ENCODE measurements around the gene EYS.

The EYS gene

DNA sequence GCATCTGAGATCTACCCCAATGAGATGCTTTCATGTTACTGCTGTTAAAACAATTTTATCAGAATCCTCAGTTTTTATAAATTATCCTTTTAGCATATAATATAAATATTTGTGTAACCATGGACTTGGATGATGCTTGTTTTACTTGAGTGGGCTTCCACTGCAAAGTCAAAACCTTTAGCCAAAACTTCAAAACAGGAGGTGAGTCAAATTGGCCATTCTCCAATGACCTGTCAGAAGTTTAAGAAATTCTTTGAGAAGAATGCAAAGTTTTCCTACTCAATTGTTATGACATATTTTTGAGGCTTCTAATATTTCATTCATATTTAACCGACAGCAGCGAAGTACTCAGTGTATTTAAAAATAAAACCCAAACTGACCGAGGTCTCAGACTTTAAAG is 507.9 kb downstream of the EYS start:
- no peak for DNase-seq

DNA sequence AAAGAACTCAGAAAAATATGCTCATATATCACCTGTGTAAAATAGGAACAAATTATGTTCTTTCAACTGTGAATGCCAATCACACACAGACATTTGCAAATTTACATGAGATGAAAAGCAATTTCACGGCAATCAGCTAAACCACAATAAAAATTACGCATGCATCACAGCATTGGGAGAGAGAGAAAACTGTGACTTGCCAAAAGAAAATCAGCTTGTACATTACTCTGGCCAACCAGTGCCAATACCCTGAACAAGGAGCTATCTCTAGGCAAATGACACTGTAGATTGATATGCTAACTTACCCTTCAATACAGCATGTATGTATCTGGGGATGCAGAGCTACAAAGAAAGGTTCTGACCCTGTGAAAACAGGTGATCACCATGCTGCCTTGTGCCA is 515.6 kb downstream of the EYS start:
- peak; percentile 35 to 87 for DNase-seq

DNA sequence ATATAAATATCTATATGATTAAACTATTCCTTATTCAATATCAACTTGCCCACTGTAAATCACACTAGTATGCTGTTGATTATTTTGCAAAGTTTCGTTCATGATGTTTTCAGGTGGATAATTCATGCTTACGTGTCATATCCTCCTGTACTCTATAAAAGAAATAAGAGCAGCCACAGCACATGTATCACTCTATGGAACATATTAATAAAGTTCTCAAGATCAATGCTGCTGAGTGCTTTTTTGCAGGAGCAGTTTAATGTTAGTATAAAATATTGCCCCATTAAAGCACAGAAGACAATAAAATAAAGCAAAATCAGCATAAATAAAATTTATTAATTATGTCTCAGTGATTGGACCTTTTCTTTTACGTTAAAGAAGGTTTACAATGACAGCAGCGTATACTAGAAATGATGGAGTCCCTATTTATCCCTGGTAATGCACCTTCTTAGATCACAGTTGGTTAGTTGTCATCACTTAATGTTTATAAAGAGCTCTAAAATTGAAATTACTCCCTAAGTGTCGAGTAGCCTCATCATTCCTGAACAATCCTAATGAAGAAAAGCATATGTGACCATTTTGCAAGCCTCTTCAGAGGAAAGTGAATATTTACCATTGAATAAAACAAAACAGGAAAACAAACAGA is 517.7 kb downstream of the EYS start:
- DNase-seq: no peak

DNA sequence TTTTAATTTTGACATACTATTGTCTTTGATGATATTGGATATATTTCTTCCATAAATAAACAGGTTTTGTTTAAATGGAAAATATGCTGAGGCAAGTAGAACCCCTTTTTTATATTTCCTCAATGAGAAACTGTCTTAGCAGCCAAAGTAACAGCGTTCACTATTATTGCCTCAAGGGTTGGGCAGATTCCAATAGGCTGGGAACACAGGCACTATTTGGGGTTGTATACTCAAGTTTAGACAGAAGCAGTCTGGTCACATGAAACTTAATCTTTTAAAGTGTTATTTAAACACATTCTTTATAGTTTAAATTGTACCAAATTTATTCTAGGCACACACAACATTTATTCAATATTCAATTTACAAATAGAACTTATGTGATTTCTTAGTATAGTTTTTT is 520.2 kb downstream of the EYS start:
- no peak for DNase-seq

DNA sequence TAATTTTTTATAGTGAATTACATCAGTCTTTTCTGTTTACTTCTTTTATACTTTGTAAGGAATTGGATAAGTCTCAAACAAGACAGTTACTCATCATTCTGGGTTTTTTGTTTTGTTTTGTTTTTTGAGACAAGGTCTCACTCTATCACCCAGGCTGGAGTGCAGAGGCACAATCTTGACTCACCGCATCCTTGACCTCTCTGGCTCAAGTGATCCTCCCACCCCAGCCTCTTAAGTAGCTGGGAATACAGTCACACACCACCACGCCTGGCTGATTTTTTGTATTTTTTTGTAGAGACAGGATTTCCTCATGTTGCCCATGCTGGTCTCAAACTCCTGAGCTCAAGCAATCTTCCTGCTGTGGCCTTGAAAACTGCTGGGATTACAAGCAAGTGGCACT is 524.3 kb downstream of the EYS start:
- DNase-seq: no peak

DNA sequence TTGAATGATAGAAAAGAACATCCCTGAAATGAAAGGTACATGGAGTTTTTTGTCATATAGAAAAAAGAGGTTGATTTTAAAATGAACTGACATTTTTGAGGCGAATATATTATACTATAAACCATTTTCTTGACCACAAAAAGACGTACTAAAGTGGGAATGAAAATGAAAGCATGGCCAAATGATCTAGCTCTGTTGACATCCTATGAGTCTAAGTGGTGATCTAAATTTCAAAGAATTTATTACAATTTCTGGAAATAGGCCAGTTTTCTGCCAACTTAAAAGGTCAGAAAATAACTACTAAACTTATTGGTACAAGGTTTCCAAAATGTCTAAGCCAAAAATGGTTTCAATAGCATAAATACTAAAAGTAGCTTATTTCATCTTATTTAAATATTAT is 536.8 kb downstream of the EYS start:
- peak in 1 of 2 experiments; percentile 37 for DNase-seq

DNA sequence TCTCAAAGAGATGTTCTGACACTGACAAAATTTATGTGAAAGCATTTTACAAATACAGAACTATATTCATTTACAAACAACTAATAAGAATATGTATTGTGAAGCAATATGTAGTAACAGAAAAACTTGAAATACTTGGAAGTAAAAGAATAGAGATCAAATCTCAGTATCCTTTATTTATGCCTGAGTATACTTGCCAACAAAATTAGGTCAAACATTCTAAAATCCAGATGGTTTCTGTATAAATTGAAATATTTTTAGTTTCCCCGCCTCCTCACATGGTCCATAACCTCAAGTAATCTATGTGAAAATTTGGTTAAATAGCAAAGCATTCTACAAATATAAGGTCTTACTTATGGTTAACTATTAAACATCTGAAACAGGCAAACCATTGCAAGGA is 545.4 kb downstream of the EYS start:
- no peak for DNase-seq

DNA sequence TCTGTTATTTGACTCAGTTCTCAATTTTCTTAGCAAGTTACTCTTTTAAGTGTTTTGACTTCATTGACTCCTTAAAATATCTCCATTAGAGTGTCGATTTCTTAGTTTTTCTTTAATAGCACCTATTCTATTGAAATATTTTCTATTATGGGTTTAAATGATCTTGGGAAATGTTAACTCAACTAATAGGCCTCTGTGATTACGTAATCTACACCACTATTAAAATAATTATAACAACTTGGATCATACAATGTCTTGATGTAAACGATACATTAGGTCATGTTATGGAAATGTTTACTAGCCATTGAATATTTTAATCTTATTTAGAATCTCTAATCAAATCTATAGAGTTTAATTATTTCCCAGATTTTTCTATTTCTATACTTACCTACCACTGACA is 550.0 kb downstream of the EYS start:
- DNase-seq: no peak

DNA sequence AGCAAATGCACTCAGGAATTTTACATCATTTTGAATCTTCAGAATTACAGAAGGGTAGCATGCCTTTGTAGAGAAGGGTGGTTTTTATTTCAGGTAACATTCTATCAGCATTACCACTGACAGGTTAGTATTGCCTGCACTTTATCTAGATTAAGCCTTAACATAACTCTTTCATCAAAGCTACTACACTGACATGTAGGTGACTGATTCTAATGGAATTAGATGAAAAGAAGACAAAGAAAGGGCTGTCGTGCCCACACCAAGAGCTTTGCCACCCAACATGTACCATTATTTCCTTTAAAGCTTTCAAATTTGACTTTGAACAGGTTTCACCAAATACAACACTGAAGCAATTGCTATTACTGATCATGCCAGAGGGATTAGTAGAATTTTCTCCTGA is 551.9 kb downstream of the EYS start:
- DNase-seq: no peak

DNA sequence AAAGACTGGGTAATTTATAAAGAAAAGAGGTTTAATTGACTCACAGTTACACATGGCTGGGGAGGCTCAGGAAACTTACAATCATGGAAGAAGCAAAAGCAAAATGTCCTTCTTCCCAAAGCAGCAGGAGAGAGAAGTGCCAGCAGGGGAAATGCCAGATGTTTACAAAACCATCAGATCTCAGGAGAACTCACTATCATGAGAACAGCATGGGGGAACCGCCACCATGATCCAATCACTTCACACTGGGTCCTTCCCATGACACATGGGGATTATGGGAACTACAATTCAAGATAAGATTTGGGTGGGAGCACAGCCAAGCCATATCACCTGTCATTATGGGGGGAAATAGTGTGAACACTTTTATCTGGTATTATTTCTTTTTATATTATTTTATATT is 557.2 kb downstream of the EYS start:
- no peak for DNase-seq

DNA sequence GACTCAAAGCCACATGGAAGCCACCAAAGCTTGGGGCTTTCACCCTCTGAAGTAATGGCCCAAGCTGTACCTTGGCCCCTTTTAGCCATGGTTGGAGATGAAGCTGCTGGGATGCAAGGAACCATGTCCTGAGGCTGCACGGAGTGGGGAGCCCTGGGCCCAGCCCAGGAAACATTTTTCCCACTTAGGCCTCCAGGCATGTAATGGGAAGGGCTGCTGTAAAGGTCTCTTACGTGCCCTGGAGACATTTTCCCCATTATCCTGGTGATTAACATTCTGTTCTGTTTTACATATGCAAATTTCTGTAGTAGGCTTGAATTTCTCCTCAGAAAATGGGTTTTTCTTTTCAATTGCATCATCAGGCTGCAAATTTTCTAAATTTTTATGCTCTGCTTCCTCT is 558.2 kb downstream of the EYS start:
- DNase-seq: no peak

DNA sequence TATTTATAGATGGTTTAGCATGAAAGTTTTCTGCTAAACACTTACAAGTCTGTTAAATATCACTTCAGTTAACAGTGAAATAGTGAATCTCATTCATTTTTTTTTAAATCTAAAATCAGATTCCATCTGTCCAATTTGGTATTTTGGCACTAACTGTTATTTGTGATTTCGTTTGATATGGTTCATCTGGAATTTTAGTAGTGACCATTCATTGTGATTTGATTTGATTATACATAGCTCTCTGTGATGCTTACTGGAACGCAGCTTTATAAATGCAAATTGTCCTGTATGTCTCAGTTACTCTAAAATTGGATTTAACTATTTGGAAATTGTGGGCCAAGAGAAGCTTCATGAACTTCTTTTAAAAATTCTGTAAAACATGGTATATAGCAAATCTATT is 571.5 kb downstream of the EYS start:
- DNase-seq: no peak

DNA sequence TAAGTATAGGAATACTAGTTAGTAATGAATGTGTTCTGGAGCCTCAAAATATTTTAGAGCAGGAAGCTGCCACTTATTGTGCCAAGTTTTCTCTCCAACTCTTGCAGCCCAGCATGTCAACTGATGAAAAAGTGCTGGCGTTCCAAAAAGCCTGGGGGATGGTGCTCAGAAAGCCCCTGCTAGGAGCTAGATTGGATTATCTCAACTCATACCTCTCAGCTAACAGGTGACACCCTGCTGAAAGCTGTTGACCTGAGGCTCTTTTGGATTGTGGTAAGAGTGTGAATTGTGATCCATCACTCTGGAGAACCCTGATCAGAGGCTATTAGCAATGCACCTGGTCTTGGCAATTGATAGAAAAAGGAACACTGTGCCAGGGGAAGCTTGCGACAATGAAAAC is 580.4 kb downstream of the EYS start:
- DNase-seq: peak; percentile 89 to 98

DNA sequence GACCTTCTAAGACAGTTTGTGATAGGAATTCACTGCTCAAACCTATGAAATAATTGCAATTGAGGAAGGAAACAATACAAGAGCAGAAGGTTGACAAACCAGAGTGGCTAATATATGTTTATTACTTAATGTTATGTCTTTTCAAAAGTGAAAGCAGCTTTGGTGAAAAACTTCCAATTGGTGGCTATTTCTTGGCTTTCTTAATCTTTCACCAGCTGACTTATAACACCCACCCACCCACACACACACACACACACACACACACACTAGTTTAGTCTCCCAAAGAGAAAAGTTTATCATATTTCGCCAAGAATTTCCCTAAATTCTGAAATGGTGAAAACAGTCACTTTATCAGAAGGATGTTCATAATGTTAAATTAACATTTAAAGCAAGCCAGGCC is 583.5 kb downstream of the EYS start:
- no peak for DNase-seq

DNA sequence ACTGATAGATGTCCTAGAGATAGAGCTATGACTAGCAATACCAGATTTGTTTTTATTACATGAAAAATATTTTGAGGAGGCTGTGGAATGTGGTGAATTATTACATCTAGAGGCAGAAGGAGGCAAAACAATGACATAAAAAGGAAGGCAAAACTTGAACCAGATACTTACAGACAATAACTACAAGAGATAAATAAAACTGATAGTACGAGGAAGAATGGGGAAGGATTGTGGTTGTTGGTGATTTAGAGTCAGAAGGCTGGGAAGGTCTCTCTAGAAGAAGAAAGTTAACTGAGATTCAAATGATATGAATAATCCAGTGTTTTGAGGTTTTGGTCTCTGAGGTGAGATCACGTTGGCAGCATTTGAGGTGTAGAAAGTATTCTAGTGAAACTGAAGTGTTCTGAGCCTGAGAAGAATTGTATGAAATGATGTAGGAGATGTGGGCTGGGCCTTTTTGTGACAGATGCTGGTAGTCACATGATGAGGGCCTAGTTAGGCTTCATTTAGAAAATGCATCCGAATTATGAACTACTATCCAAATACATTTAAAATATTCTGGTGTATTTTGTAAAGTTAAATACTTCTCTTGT is 589.1 kb downstream of the EYS start:
- peak in 1 of 2 experiments; percentile 55 for DNase-seq

DNA sequence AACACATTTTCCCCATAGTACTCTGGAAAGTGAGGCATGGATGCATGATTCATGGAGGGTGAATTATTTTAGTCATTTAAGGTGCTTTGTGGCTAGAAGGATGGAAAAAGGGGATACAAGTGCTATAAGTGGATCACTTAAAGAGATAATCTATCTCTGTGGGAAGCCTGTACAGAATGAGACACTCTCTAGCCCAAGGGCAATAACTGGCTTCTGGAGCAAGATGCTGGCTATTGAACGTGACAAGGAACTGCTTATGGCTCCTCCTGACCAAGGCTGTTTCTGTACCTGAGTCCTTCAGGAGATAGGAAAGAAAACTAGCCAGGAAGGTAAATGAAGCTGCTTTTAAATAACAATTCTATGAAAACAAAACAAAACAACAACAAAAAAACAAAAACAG is 590.7 kb downstream of the EYS start:
- DNase-seq: peak; percentile 25 to 74

DNA sequence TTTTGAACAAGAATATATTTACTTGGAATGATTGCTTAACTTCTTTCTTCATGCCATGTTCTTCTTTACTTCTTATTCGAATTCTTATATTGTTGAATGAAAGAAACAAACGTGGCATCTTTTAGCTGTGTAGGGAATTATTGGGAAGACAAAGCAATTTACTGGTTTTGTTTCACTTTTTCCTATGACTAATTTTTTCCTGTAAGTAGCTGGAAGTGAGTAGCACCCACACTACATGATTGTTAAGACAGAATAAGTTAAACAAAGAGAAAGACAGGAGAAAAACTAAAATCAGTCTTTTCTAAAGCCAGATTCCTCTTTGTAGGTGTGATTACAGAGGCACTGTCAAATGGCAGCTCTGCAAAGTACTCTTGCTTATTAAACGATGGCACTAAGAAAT is 593.4 kb downstream of the EYS start:
- DNase-seq: no peak

DNA sequence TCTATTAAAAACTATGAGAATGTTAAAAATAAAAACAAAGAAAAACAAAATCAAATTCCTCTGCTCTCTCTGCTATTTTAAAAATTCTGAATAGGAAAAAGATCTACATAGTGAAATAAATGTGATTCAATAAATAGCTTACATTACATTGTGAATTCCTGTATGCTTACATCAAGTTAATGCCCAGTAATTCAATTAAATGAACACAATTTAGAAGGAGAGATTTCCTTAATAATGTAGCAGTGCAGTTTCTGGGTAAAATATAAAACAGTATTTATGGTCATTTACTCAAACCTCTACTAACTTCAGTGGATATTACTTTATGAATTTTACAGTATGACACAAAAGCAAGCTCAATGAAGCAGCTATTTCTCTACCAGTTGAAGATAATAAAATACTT is 594.6 kb downstream of the EYS start:
- no peak for DNase-seq

DNA sequence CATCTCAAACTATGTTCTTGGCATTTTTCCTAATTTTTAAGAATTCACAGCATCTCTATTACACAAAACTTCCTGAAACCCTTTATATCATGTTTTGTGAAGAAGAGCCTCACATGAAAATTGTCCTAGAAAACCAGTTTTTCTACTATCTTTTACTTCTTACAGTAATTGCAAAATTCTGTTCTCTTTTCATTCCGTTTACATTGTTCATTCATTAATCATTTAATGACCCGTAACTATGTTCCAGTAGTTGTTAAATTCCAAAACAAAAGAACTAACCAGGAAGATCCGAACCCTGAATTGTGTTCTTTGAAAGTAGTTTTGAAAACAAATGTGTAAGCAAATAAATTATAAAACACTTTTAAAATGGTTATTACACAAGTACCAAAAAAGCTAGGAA is 597.0 kb downstream of the EYS start:
- DNase-seq: no peak

DNA sequence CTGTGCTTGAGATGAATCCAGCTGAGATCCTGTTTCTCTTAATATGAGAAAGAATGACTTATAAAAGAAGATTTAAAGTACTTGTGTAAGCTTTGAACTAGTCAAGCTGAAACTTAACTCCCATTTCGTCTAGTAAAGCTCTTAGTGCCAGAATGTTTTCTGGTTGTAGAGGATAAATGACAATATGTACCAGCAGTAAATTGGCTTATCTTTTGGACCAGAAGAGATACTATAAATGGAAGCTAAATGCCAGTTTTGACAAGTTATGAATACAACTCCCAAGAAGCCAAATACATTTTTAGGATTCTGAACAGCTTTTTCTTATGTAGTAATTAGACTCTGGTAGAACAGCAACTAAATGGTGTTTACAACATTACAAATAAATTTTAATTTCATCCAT is 608.7 kb downstream of the EYS start:
- DNase-seq: no peak

DNA sequence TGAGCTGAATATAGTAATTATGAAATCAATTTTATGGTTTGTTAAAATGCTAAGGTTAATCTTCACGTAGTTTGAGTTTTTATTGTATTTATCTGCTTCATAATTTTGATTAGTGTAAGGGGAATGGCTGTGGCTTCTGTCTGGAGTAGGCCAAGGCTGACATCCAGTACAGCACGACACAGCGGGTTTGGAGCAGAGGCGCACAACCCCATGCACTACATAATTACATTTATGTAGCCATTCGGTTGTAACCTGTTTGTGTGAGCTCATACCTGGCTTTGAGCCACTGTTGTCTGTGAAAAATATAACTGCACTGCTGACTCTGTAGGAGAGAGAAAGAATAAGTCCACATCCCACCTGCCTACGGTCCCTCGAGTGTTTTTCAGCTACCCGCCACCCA is 615.5 kb downstream of the EYS start:
- DNase-seq: peak; percentile 69 to 86

DNA sequence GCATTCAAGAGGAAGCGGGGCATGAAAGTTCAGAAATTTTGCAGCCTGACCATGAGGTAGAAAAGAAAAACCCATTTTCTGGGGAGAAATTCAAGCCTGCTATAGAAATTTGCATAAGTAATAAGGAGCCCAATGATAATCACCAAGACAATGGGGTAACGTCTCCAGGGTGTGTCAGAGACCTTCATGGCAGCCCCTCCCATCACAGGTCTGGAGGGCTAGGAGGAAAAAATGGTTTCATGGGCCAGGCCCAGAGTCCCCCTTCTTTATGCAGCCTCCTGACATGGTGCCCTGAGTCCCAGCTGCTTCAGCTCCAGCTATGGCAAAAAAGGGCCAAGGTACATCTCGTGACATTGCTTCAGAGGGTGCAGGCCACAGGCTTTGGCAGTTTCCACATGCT is 618.5 kb downstream of the EYS start:
- no peak for DNase-seq

DNA sequence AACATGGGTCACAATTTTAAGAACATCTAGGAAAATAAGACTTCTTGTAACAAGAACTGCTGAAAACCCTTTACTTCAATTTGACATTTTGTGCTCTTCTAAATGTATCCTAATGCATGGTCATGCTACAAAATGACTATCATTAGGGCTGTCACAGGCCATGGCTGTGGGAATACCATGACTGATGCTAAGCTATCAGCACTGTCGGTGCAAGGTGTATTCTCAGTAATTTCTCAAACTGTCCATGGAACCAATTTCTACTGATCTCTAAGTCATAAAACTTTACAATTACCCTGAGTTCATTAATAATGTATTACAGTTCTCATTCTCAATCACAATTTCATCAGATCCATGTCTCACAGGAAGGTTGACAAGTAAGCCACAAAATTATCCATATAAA is 625.3 kb downstream of the EYS start:
- DNase-seq: peak in 1 of 2 experiments; percentile 30

DNA sequence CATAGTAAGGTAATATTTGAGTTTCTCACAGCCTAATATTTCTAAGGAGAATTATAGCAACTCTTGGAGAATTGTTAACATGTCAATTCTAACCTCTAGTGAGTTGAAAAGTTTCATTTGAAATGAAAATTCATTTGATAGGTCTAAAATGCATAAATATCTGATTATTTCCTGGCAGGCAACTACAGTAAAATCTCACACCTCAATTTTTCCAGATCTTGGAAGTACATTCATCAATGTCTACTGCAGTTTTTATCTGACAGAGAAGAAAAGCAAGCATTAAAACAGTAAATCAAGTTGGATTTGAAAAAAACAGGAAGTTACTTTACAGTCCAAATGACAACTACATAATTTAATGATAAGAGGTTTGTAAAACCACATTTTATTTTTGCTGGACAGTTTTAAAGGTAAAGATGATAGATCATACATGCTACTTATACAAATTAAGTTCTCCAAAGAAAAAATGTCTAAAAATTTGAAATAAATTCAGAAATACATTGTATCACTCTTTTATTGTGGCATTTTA is 631.3 kb downstream of the EYS start:
- DNase-seq: peak in 1 of 2 experiments; percentile 37

DNA sequence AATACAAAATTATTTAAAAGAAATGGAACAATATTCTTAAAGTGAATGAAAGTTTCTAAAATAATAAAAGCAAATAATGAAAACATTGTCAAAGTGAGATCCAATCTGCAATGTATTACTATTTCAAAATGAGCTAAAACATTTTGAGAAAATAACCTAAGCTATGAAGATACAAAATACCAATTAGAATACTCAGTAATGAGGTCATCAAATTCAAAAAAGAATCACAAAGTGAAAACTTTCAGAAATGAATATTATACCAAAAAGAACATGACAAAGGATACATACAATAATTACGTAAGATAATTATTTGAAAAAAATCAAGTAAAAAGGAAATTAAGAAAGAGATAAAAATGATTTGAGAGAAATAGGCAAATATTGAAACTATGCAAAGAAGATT is 634.5 kb downstream of the EYS start:
- no peak for DNase-seq

All from NCI-H2081 (cell line).